H1 (cell line): ENCODE data around the gene PTPN5.

Experiments used
- CEBPB ChIP-seq: IDR thresholded peaks from 2 replicates; pipeline ENCODE4 v1.6.1; 2012; ENCODE audit warnings: low read depth, low read length
- EP300 ChIP-seq, 2 experiments: IDR thresholded peaks; 1 replicate in 1 of 2; 2 replicates in 1 of 2; pipeline ENCODE4 v1.6.1; 2011 to 2012; ENCODE audit warnings: low read depth in 2 of 2, low read length in 2 of 2, mild to moderate bottlenecking in 2 of 2, borderline replicate concordance in 1 of 2, inconsistent platforms in 1 of 2, moderate library complexity in 1 of 2
- GABPA ChIP-seq: IDR thresholded peaks from 2 replicates; pipeline ENCODE4 v1.6.1; 2011; ENCODE audit warnings: mild to moderate bottlenecking, low read length, moderate library complexity, borderline replicate concordance; ENCODE audit not compliant: insufficient read depth
- JUND ChIP-seq: IDR thresholded peaks from 2 replicates; pipeline ENCODE4 v1.6.1; 2011; ENCODE audit warnings: mild to moderate bottlenecking, improper control_type of control experiment, low read length
- POLR2A ChIP-seq, 2 experiments: IDR thresholded peaks; 1 replicate in 1 of 2; 2 replicates in 1 of 2; pipeline ENCODE4 v1.6.1; 2011; ENCODE audit warnings: low read depth in 2 of 2, low read length in 2 of 2, mild to moderate bottlenecking in 2 of 2; ENCODE audit errors: control extremely low read depth in 1 of 2
- POLR2AphosphoS5 ChIP-seq: IDR thresholded peaks from 2 replicates; pipeline ENCODE4 v1.6.1; 2011; ENCODE audit warnings: low read depth, low read length
- RBBP5 ChIP-seq: IDR thresholded peaks from 2 replicates; pipeline ENCODE4 v1.7.1; 2012; ENCODE audit warnings: low read depth, mild to moderate bottlenecking, inconsistent platforms, low read length, moderate library complexity, borderline replicate concordance
- RNF2 ChIP-seq: fragments of 200-900, 300-1000 bp; sonication (generic); IDR thresholded peaks from 2 replicates; pipeline ENCODE4 v1.7.1; 2016; ENCODE audit warnings: borderline replicate concordance, low read depth, mild to moderate bottlenecking, antibody characterized with exemption, low read length; ENCODE audit not compliant: poor library complexity, severe bottlenecking; ENCODE audit errors: missing control alignments
- SP1 ChIP-seq: IDR thresholded peaks from 2 replicates; pipeline ENCODE4 v1.6.1; 2011; ENCODE audit warnings: low read depth, low read length
- SP2 ChIP-seq: IDR thresholded peaks from 2 replicates; pipeline ENCODE4 v1.6.1; 2012; ENCODE audit warnings: mild to moderate bottlenecking, low read length, inconsistent platforms
- TAF1 ChIP-seq: IDR thresholded peaks from 2 replicates; pipeline ENCODE4 v1.6.1; 2011; ENCODE audit warnings: mild to moderate bottlenecking, low read depth, low read length
- TF ChIP-seq, protein P1 (sequence below), 3 experiments: IDR thresholded peaks; 1 replicate in 2 of 3; 2 replicates in 1 of 3; pipeline versions ENCODE4 v1.5.1 to v1.6.1; 2011; ENCODE audit warnings: low read length in 3 of 3, mild to moderate bottlenecking in 3 of 3, inconsistent platforms in 2 of 3, low read depth in 1 of 3, moderate library complexity in 1 of 3; ENCODE audit not compliant: insufficient read depth in 1 of 3; ENCODE audit errors: control extremely low read depth in 1 of 3

DNA sequence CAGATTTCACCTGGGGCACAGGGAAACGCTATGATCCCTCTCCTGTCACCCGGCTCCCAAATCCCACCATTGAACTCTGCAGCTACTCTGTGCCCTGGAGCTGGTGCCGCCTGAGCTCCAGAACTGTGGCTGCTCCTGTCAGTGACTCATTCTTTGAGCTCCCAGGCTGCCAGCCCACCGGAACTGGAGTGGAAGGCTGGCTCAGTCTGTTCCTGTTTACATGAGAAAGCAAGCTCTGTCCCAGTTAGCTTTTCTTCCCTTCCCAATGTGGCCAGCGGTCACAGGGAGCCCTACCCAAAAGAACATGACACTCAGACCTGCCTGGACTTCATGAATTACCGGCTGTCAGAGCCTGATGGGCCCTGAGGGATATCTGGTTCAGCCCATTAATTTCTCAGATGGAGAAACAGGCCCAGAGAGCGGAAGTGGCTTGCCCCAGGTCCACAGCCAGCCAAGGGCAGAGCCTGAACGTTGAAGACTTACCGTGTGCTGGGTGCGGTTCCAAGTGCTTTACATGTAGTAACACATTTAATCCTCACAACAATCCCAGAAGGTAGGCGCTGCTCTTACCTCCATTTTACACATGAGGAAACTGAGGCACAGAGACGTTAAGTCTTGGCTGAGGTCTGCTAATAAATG, 41.8 kb downstream of the PTPN5 start:
- TF ChIP-seq CEBPB (no peak), JUND (peak; percentile 68; the same call in 1 of the 2 replicates), SP1 (no peak), EP300 (IDR thresholded peaks at IDR 0.05; ENCODE audit: borderline replicate concordance in 1 of 2, low read depth in 2 of 2, low read length in 2 of 2) (no peak), POLR2AphosphoS5 (no peak), RBBP5 (no peak), POLR2A (IDR thresholded peaks at IDR 0.05; ENCODE audit: control extremely low read depth in 1 of 2, low read depth in 2 of 2, low read length in 2 of 2) (no peak), GABPA (no peak), SP2 (no peak), TAF1 (no peak), RNF2 (no peak)
- TF ChIP-seq, protein P1, sequence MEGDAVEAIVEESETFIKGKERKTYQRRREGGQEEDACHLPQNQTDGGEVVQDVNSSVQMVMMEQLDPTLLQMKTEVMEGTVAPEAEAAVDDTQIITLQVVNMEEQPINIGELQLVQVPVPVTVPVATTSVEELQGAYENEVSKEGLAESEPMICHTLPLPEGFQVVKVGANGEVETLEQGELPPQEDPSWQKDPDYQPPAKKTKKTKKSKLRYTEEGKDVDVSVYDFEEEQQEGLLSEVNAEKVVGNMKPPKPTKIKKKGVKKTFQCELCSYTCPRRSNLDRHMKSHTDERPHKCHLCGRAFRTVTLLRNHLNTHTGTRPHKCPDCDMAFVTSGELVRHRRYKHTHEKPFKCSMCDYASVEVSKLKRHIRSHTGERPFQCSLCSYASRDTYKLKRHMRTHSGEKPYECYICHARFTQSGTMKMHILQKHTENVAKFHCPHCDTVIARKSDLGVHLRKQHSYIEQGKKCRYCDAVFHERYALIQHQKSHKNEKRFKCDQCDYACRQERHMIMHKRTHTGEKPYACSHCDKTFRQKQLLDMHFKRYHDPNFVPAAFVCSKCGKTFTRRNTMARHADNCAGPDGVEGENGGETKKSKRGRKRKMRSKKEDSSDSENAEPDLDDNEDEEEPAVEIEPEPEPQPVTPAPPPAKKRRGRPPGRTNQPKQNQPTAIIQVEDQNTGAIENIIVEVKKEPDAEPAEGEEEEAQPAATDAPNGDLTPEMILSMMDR (IDR thresholded peaks at IDR 0.05; ENCODE audit: control extremely low read depth in 1 of 3, insufficient read depth in 1 of 3, low read depth in 1 of 3, low read length in 3 of 3), result no peak
